Islet of Langerhans (tissue), 1 donor: ENCODE measurements around the gene RAD51B.

Experiments
- FAIRE-seq: peaks from one replicate; lab custom pipeline; 2011; peaks lifted over from hg19 to GRCh38; lab: Jason Lieb, UNC

Gene RAD51B

DNA sequence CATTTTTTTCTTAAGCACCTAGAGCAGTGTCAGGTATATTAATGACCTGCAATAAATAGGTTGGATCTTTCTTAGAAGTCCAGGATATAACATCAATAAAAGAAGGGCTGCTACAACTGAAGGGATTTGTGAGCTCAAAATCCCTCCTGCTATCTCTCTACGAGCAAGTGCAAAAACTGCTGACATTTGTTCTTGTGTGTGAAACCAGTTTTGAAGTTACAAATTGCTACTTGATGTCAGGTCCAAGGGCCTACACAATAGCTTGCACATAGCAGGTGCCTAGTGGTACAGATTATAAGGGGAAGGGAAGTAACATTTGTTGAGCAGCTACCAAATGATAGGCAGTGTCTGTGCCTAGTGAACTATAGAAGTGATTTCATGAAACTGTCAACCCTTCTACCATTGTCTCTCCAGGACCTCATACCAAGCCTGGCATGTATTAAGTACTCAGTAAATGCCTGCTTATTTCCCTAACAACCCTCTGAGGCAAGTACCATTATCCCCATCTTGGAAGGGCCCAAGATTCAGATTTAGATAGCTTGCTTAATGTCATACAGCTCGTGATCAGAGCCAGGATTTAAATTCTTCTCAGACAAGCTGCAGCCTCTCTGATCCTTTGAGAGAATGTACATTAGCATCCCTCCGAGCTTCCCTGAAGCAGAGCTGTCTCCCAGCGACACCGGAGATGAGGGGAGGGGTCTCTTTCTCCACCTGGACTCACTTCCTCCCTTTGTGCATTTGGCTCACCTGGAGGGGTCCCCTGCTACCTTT is 673.0 kb downstream of the RAD51B start:
- no peak for FAIRE-seq

DNA sequence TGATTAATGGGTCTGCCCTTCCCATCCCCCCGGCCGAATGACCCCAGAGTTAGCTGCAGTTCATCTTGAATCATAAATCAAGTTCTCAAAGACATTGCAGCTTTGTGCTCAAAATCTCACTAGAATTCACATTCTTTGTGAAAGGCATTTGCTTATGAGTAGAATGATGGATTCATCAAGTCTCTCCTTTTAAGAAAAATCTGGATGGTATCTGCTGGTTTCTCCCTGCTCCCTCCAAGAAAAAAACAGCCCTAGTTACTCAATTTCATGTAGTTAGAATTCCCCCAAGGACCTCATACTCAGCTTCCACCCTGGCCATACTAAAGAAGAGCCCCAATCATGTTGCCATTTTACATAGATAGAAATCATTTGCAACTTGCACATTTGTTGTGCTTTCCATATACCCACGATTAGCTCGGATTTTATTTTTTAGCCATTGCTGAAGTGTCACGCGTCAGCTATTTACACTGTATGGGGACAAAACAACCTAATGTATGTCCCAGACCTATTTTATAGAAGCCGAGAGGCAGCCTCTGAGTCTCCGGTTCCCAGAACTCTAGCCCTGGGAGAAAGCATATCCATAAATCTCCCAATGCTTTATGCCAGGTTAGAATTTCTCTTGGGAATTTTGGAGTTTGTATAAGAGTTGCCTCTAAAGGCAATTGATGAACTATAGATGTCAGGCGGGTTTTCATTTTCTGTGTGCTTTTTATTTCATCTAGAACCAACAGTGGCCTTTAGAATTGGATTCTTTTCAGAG is 673.8 kb downstream of the RAD51B start:
- no peak for FAIRE-seq

DNA sequence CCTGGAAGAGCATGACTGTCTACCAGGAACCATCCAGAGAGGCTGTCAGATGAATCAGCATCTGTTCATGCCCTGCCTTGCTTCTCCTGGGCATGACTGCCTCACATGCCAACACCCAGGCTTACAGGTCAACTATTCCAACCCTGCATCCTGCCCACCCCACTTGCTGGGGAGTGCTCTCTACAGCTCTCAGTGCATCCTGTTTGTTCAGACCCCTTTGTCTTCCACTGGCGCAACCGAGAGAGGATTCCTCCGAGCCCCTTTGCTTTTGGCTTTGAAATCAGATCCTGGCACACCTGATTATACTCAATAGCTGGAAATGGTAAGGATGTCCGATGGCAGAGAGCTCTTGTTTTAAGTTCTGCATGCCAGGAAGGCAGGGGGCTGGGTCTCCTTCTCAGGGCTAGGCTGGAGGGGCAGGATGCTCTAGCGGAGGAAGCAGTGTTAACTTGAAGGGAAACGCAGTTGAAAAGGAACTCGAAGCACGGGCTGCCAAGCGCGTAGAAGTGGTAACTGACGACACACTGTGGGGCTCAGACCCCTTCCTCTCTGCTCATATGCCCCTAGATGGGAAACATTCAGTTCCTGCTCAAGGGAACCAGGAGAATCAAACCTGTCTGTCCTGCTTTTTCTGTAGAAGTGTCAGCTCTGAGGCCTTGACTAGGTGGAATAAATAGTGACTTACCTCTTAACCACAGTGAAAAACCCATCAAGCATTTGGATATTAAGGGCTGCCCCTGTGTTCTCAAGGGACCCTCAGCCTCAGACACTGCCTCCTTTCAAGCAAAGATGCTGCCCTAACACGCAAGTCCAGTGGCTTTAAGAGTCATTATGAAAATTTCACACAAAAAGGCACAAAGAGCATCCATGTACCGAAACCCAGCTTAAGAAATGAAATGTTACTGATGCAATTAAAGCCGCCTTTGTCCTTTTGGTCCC is 675.8 kb downstream of the RAD51B start:
- no peak for FAIRE-seq

DNA sequence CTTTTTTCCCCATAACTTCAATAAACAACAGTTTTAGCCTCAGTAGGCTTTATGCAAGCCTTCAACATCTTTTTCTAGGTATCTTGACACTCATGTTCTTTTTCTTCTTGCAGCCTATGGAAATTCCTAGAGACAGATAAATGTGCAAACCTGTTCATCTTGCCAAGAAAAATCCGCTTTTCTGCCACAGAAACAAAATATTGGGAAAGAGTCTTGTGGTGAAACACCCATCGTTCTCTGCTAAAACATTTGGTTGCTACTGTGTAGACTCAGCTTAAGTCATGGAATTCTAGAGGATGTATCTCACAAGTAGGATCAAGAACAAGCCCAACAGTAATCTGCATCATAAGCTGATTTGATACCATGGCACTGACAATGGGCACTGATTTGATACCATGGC is 677.4 kb downstream of the RAD51B start:
- FAIRE-seq = no peak

GRCh38 chr14:68499451-68499850 is 679.9 kb downstream of the RAD51B start:
- no peak for FAIRE-seq

GRCh38 chr14:68501171-68501570 is 681.6 kb downstream of the RAD51B start:
- no peak for FAIRE-seq

DNA sequence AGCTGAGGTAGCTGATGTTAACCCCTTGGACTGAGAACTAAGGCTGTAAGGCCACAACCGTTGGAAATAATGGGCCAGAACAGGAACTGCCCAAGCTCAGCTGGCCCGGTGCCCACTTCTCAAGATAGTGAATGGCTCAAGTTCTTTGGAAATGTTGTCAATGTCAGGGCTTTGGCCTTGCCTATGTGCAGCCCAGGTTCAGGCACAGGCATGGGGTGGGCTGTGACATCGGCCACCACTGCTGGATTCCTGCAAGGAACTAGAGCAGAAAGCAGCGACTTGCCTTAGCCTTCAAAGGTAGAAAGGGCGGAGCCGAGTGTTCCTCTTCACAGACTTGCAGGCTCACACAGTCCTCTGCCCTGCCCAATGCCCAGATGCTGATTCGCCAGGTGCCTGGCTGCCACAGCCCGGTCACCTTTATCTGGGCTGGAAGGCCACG is 682.1 kb downstream of the RAD51B start:
- FAIRE-seq = no peak

GRCh38 chr14:68502230-68502629 is 682.7 kb downstream of the RAD51B start:
- FAIRE-seq = no peak

GRCh38 chr14:68503186-68503825 is 683.7 kb downstream of the RAD51B start:
- FAIRE-seq = no peak

DNA sequence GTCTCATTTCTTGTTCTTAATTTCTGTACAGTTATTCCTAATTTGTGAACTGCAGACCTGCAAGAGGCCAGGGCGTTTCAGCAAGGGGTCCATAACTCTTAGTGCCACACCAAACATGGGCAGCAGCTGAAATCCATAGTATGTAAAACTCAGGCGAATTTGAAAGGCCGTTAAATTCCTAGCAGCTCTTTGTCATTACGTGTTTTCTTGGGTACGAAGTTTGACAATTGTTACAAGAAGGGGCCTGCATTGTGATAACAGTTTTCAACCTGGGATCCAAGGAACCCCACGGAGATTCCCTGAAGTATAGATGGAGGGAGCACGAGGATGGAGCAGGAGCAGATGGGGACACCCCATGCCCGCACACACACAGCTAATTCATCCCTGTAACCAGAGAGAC is 685.3 kb downstream of the RAD51B start:
- FAIRE-seq = no peak

- no peak for FAIRE-seq
These were observed 686.6 kb downstream of the RAD51B start for GRCh38 chr14:68506021-68506644.

GRCh38 chr14:68506645-68507419 is 687.3 kb downstream of the RAD51B start:
- no peak for FAIRE-seq

DNA sequence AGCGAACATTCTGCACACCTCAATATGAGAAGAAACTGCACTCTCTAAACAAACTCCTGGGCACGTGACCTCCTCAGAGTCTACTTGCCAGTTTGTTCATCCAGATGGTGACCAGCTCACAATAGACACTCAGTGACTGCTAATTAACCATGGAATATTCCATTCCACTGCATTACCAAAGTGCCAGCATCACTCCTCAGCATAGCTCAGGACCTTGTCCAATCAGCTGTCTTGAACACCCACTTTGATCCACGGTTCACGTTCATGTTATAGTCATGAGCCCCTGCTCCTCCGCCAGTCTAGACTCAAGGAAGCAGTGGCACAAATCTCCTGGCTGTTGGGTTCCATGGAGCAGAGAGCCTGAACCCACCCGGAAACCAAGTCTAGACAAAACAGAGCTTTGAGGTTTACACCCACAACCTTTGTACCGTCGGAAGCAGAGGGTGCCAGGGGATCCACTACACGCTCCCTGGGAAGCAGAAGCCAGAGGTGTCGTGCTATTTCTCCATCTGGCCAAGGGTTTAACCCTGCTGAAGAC is 688.0 kb downstream of the RAD51B start:
- no peak for FAIRE-seq

DNA sequence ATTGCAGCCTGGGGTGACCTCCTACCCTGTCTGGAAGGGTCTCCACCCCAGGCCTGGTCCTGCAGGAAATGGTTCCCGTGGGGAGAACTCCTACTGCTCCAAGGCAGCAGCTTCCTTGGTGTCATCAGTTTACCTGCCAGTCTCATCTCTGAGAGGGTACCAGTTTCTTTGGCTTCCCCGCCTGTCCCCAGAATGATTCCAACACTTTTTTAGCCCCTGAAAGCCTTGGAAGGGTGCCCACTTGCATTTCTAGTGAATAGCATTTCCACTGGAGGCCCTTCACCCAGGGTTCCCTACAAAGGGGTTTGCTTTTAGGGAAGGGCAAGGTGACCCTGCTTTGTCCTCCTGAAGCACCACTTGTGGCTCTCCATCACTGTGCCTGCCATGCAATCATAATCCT is 689.0 kb downstream of the RAD51B start:
- no peak for FAIRE-seq

- FAIRE-seq = no peak
These were observed 689.8 kb downstream of the RAD51B start for GRCh38 chr14:68509188-68509983.

DNA sequence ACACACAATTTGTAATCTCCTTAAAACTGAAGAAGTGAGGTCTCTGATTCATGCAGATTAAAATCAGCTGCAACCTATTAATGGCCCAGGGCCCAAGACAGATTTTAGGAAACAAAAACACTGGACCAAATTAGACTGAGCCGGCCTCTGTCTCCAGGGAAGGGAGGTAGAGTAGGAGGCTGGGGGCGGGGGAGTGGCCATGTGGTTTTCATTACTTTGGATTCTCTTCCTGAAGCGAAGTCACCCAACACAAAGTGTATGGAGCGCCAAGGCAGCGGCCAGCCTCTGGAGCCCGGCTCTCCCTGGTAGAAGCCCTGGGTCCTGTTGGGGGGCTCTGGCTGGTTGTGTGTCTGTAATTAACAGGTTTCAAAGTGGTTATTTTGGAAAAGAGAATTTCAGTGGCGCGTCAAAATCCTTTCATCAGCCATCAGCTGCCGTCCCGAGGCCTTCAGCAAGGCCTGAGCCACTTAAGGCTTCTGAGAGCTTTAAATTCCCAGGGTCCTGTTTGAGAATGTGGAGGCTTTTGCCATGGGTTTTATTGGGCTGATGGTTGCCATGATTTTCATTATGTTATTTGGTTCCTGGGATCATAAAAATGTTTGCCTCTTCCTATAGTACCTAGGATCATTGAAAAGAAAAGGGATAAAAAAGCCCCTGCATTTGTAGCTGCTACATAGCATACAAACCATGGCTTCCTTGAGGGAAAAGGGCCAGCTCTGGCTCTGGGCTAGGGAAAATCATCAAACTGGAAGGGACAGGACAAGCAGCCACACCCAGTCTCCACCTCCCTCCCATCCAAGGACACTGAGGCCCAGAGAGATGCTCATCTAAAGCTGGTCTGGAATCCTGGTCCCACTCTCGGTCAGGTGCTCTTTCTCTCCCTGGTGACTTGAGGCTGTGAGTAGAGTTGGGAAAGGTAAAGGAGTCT is 690.9 kb downstream of the RAD51B start:
- no peak for FAIRE-seq

DNA sequence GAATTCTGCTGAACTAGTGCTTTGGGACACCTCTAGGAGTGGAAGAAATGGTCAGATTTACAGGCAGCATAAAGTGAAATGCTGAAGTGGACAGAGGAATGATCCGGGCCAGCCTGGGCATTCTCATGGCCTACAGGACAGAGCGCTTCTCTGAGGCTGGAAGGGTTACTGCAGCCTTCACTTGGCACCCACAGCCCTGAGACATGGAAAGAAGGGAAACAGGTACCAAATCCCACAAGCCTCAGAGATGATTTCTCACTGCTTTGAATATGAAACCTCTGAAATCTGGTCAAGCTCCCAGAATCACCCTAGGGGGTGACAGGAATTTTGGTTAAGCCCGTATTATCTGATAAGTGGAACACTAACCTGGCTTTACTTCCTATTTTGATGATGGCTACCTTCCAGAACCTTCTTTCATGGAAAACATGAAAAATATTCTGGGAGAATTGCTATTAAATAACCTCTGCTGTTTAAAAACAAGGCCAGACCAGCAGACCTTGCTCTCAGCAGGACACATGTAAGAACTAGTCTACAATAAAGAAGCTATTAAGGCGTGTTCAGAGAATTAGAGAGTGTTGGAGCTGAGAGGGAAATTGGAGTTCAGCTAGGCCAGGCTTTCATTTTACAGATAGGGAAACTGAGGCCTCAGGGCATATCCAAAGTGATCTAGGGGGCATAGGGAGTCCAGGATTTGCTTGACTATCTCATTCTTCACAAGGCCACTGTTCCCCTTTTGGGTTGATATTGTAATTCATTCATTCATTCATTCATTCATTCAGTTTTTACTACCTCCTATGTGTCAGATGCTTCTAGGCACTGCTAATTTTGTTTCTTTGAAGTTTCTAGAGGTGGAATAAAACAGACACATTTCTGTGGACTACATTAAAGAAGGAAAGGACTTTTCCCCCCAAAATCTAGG is 691.8 kb downstream of the RAD51B start:
- no peak for FAIRE-seq
